Nephron (organoid): ENCODE data around the gene INHBE.
"Not testable (repeated sequence)": the region's sequence is repeated elsewhere in the genome, so short reads cannot be mapped to it uniquely, and the experiment has no call there.

Experiments
- H3K27ac Mint-ChIP-seq, 3 experiments: 2 replicates each; pipeline ENCODE4 v1.8.0; 2020; ENCODE audit warnings: mixed read lengths in 3 of 3, mild to moderate bottlenecking in 2 of 3, moderate library complexity in 1 of 3
- H3K27me3 Mint-ChIP-seq: 2 replicates; pipeline ENCODE4 v1.8.0; 2021; ENCODE audit warnings: low read depth, mild to moderate bottlenecking, moderate library complexity, mixed read lengths
- H3K36me3 Mint-ChIP-seq: 2 replicates; pipeline ENCODE4 v1.8.0; 2020; ENCODE audit warnings: low read depth, mixed read lengths
- H3K4me1 Mint-ChIP-seq: 2 replicates; pipeline ENCODE4 v1.8.0; 2020; ENCODE audit warnings: mixed read lengths
- H3K4me3 Mint-ChIP-seq, 3 experiments: 2 replicates each; pipeline ENCODE4 v1.8.0; 2020; ENCODE audit warnings: mild to moderate bottlenecking in 3 of 3, mixed read lengths in 3 of 3, moderate library complexity in 2 of 3
- H3K9me3 Mint-ChIP-seq: 2 replicates; pipeline ENCODE4 v1.8.0; 2020; ENCODE audit warnings: mixed read lengths
- CTCF ChIP-seq, 3 experiments: fragments of 200-600 bp; sonication (generic); IDR thresholded peaks; one replicate each; pipeline ENCODE4 v1.5.0; 2021; ENCODE audit warnings: antibody characterized with exemption in 3 of 3; ENCODE audit not compliant: unreplicated experiment in 3 of 3

INHBE gene

GRCh38 chr12:57454566-57455373, at the start of gene INHBE:
Gene INHBE, plus strand, starts transcription at chr12:57455307. Its CDS starts 230 bp downstream, at chr12:57455537.
- no peaks in the 10 kb centered on the region for H3K9me3 Mint-ChIP-seq
- peak within 1 kb of the TSS; percentile 7 to 34 (median 20) for H3K27ac Mint-ChIP-seq
- TF ChIP-seq CTCF (IDR thresholded peaks at IDR 0.05; ENCODE audit: unreplicated experiment in 3 of 3) = no peak
- H3K27me3 Mint-ChIP-seq = peaks cover 7% of the 10 kb centered on the region
- H3K36me3 Mint-ChIP-seq = no peaks in the 10 kb centered on the region
- peaks cover 48% of the 10 kb centered on the region for H3K4me1 Mint-ChIP-seq
- H3K4me3 Mint-ChIP-seq = peak within 1 kb of the TSS; percentile 5 to 59 (median 40)

GRCh38 chr12:57410534-57410933, 44.6 kb upstream of the INHBE start:
- H3K27me3 Mint-ChIP-seq = no peaks in the 10 kb centered on the region
- no peak overlapping the region for H3K27ac Mint-ChIP-seq
- H3K4me1 Mint-ChIP-seq = peaks cover 8% of the 10 kb centered on the region
- no peak overlapping the region for H3K4me3 Mint-ChIP-seq
- peaks cover 7% of the 10 kb centered on the region for H3K36me3 Mint-ChIP-seq
- no peak for TF ChIP-seq CTCF (IDR thresholded peaks at IDR 0.05; ENCODE audit: unreplicated experiment in 3 of 3)
- H3K9me3 Mint-ChIP-seq = no peaks in the 10 kb centered on the region

GRCh38 chr12:57414160-57414559, 40.9 kb upstream of the INHBE start:
- H3K4me1 Mint-ChIP-seq = peaks cover 13% of the 10 kb centered on the region
- not testable (repeated sequence) for H3K27me3 Mint-ChIP-seq, H3K36me3 Mint-ChIP-seq, H3K9me3 Mint-ChIP-seq, H3K27ac Mint-ChIP-seq, H3K4me3 Mint-ChIP-seq

- no peaks in the 10 kb centered on the region for H3K27me3 Mint-ChIP-seq
- peaks cover 4% of the 10 kb centered on the region for H3K36me3 Mint-ChIP-seq
- TF ChIP-seq CTCF (IDR thresholded peaks at IDR 0.05; ENCODE audit: unreplicated experiment in 3 of 3) = no peak
- peaks cover 18% of the 10 kb centered on the region for H3K4me1 Mint-ChIP-seq
- H3K4me3 Mint-ChIP-seq = no peak overlapping the region
- H3K27ac Mint-ChIP-seq = peak overlapping the region in 1 of 3 experiments; percentile 1
- H3K9me3 Mint-ChIP-seq = no peaks in the 10 kb centered on the region
Measured at GRCh38 chr12:57415088-57415487, 40.0 kb upstream of the INHBE start.

- Mint-ChIP-seq H3K4me1 (peaks cover 19% of the 10 kb centered on the region), H3K27ac (peak overlapping the region in 1 of 3 experiments; percentile 1), H3K27me3 (no peaks in the 10 kb centered on the region), H3K36me3 (peaks cover 9% of the 10 kb centered on the region), H3K9me3 (no peaks in the 10 kb centered on the region), H3K4me3 (no peak overlapping the region)
- TF ChIP-seq CTCF (IDR thresholded peaks at IDR 0.05; ENCODE audit: unreplicated experiment in 3 of 3) = no peak
Measured at GRCh38 chr12:57416039-57416996, 38.8 kb upstream of the INHBE start.

- peaks cover 19% of the 10 kb centered on the region for H3K4me1 Mint-ChIP-seq
- H3K9me3 Mint-ChIP-seq = no peaks in the 10 kb centered on the region
- TF ChIP-seq CTCF (IDR thresholded peaks at IDR 0.05; ENCODE audit: unreplicated experiment in 3 of 3) = no peak
- no peaks in the 10 kb centered on the region for H3K27me3 Mint-ChIP-seq
- H3K4me3 Mint-ChIP-seq = no peak overlapping the region
- H3K27ac Mint-ChIP-seq = no peak overlapping the region
- H3K36me3 Mint-ChIP-seq = peaks cover 22% of the 10 kb centered on the region
Measured at GRCh38 chr12:57418255-57418654, 36.9 kb upstream of the INHBE start.
